IMR-90 (cell line): ENCODE measurements around the gene PITPNM3. TPM values are rescaled to one million over a fixed set of nuclear protein-coding genes. Genes with fewer than 3 reads are reported as not detected.

Source experiments
- ATAC-seq: fragments of 200-7000 bp; cut with Tn5 transposase; 2 replicates; pipeline ENCODE4 v1.9.1; 2020; ENCODE audit warnings: low read depth, mild to moderate bottlenecking, moderate library complexity
- BruUV-seq: library from RNA; stranded (reverse); fragments of 400-500 nt; replicated peaks from 2 replicates; lab custom pipeline; 2021; lab: Mats Ljungman, UMichigan
- CTCF ChIA-PET: fragments of 300-600 bp; formaldehyde crosslinking; extraction: SDS; loops from one replicate; lab custom pipeline; 2021; ENCODE audit warnings: antibody characterized with exemption; lab: Yijun Ruan, JAX
- POLR2A ChIA-PET: fragments of 300-600 bp; sonication (Branson Sonifier 250); formaldehyde crosslinking; loops from one replicate; lab custom pipeline; 2022; ENCODE audit warnings: antibody characterized with exemption; ENCODE audit not compliant: unreplicated experiment; lab: Charles Lee
- DNase-seq: peaks from one replicate; pipeline ENCODE4 v3.0.0; 2013
- H2AFZ ChIP-seq: replicated peaks from 2 replicates; pipeline ENCODE3; 2013; ENCODE audit warnings: low read length, mild to moderate bottlenecking; ENCODE audit not compliant: poor library complexity
- H2AK5ac ChIP-seq: 2 replicates; pipeline ENCODE4 v1.6.1; 2013; ENCODE audit warnings: low read depth, low read length, inconsistent platforms
- H2AK9ac ChIP-seq: replicated peaks from 2 replicates; pipeline ENCODE3; 2013; ENCODE audit warnings: mild to moderate bottlenecking, low read depth, low read length, moderate library complexity; ENCODE audit not compliant: poor library complexity
- H2BK120ac ChIP-seq: 2 replicates; pipeline ENCODE4 v1.6.1; 2013; ENCODE audit warnings: low read depth, low read length, inconsistent platforms
- H2BK15ac ChIP-seq: 3 replicates; pipeline ENCODE4 v1.6.1; 2013; ENCODE audit warnings: low read depth, low read length, inconsistent platforms
- H2BK20ac ChIP-seq: 2 replicates; pipeline ENCODE4 v1.6.1; 2013; ENCODE audit warnings: low read depth, mild to moderate bottlenecking, inconsistent platforms, low read length, moderate library complexity
- H2BK5ac ChIP-seq: 2 replicates; pipeline ENCODE4 v1.6.1; 2013; ENCODE audit warnings: mild to moderate bottlenecking, low read depth, low read length, inconsistent platforms; ENCODE audit not compliant: poor library complexity, severe bottlenecking
- H3K14ac ChIP-seq: replicated peaks from 2 replicates; pipeline ENCODE4 v1.6.1; 2013; ENCODE audit warnings: low read depth, low read length, inconsistent platforms
- H3K18ac ChIP-seq: 2 replicates; pipeline ENCODE4 v1.6.1; 2013; ENCODE audit warnings: low read depth, low read length, control low read depth
- H3K23ac ChIP-seq: 2 replicates; pipeline ENCODE4 v1.6.1; 2013; ENCODE audit warnings: low read depth, low read length, inconsistent platforms
- H3K27ac ChIP-seq: 2 replicates; pipeline ENCODE4 v1.5.1; 2013; ENCODE audit warnings: mild to moderate bottlenecking, control low read depth, low read length; ENCODE audit not compliant: insufficient read depth
- H3K27me3 ChIP-seq: 2 replicates; pipeline ENCODE4 v1.6.1; 2013; ENCODE audit warnings: low read length; ENCODE audit not compliant: control insufficient read depth, insufficient read depth
- H3K36me3 ChIP-seq: 2 replicates; pipeline ENCODE4 v1.6.1; 2013; ENCODE audit warnings: low read length, mixed read lengths; ENCODE audit not compliant: control insufficient read depth, insufficient read depth
- H3K4ac ChIP-seq: 2 replicates; pipeline ENCODE4 v1.6.1; 2013; ENCODE audit warnings: low read depth, low read length, inconsistent platforms
- H3K4me1 ChIP-seq: 2 replicates; pipeline ENCODE4 v1.6.1; 2013; ENCODE audit warnings: low read length, mixed read lengths; ENCODE audit not compliant: control insufficient read depth, insufficient read depth
- H3K4me2 ChIP-seq: 2 replicates; pipeline ENCODE4 v1.6.1; 2013; ENCODE audit warnings: low read depth, mild to moderate bottlenecking, control low read depth, low read length, moderate library complexity
- H3K4me3 ChIP-seq: 2 replicates; pipeline ENCODE4 v1.5.1; 2013; ENCODE audit warnings: low read depth, mild to moderate bottlenecking, control low read depth, low read length, moderate library complexity; ENCODE audit not compliant: insufficient read depth
- H3K56ac ChIP-seq: 2 replicates; pipeline ENCODE4 v1.6.1; 2013; ENCODE audit warnings: low read length, inconsistent platforms; ENCODE audit not compliant: insufficient read depth; ENCODE audit errors: extremely low read depth
- H3K79me1 ChIP-seq, 2 experiments: 2 replicates each; pipeline ENCODE4 v1.6.1; 2013; ENCODE audit warnings: low read length in 2 of 2, inconsistent platforms in 1 of 2, low read depth in 1 of 2
- H3K9ac ChIP-seq: 2 replicates; pipeline ENCODE4 v1.6.1; 2013; ENCODE audit warnings: low read depth, low read length, control low read depth
- H3K9me1 ChIP-seq: 2 replicates; pipeline ENCODE4 v1.6.1; 2013; ENCODE audit warnings: low read length, inconsistent platforms; ENCODE audit not compliant: insufficient read depth
- H3K9me3 ChIP-seq: 2 replicates; pipeline ENCODE4 v1.6.1; 2013; ENCODE audit warnings: low read length; ENCODE audit not compliant: control insufficient read depth, insufficient read depth
- H4K20me1 ChIP-seq: 2 replicates; pipeline ENCODE4 v1.6.1; 2013; ENCODE audit warnings: low read length, inconsistent platforms; ENCODE audit not compliant: insufficient read depth
- H4K5ac ChIP-seq: 2 replicates; pipeline ENCODE4 v1.6.1; 2013; ENCODE audit warnings: mild to moderate bottlenecking, low read depth, low read length, control low read depth
- H4K8ac ChIP-seq, 2 experiments: 2 replicates each; pipeline ENCODE4 v1.6.1; 2013; ENCODE audit warnings: low read depth in 2 of 2, low read length in 2 of 2, control low read depth in 1 of 2, inconsistent platforms in 1 of 2
- H4K91ac ChIP-seq: 2 replicates; pipeline ENCODE4 v1.6.1; 2013; ENCODE audit warnings: low read depth, low read length, inconsistent platforms; ENCODE audit not compliant: insufficient read depth
- MXI1 ChIP-seq: IDR thresholded peaks from 2 replicates; pipeline ENCODE4 v1.6.1; 2012; ENCODE audit warnings: low read depth, mild to moderate bottlenecking, low read length, moderate library complexity, borderline replicate concordance
- RCOR1 ChIP-seq: IDR thresholded peaks from 2 replicates; pipeline ENCODE4 v1.6.1; 2012; ENCODE audit warnings: mild to moderate bottlenecking, low read length, improper control_type of control experiment; ENCODE audit not compliant: insufficient replicate concordance
- SMC3 ChIP-seq: fragments of 150-350 bp; IDR thresholded peaks from 2 replicates; pipeline ENCODE4 v1.6.1; 2016; ENCODE audit warnings: low read depth, mild to moderate bottlenecking, antibody characterized with exemption, low read length, moderate library complexity
- WGBS, 2 experiments: methylation state at CpG; one replicate each; pipeline versions ENCODE4 v1.1.5 to v1.1.7; 2013; ENCODE audit warnings: missing lambda C conversion rate in 2 of 2; ENCODE audit not compliant: insufficient read length in 1 of 2; ENCODE audit errors: extremely low coverage in 2 of 2; 5-methylcytosine and 5-hydroxymethylcytosine counted together
- dilution Hi-C: fragments of 300-500 bp; cut with HindIII; formaldehyde crosslinking; loops from one replicate; pipeline ENCODE4 v1.14.3; 2018; ENCODE audit warnings: low sequenced_read_pairs; ENCODE audit not compliant: unreplicated experiment
- in situ Hi-C: fragments of 300-500 bp; cut with MboI; formaldehyde crosslinking; loops from 3 replicates; pipeline ENCODE4 v1.14.3; 2019; ENCODE audit warnings: low sequenced_read_pairs, inconsistent platforms, mixed read lengths
- intact Hi-C: fragments of 100-400 bp; cut with micrococcal nuclease; formaldehyde crosslinking; loops from 2 replicates; pipeline ENCODE4 v1.10.0; 2022
- polyA plus RNA-seq, 3 experiments: library from polyadenylated mRNA; depleted of rRNA; stranded (reverse); fragments of >200 nt; gene quantifications; 2 replicates each; pipeline ENCODE4 v1.2.3, GENCODE V29; 2012; ENCODE audit warnings: low replicate concordance in 1 of 3
- total RNA-seq: library from RNA; depleted of rRNA; stranded (reverse); fragments of >200 nt; gene quantifications from 2 replicates; pipeline ENCODE4 v1.2.3, GENCODE V29; 2012
- TF ChIP-seq, protein P1 (sequence below): conservative IDR thresholded peaks from 2 replicates; pipeline ENCODE4 v1.5.1; 2012; ENCODE audit warnings: mild to moderate bottlenecking, low read depth, low read length, improper control_type of control experiment

Gene PITPNM3
- total and polyA plus RNA-seq, 2 of the 4 experiments (the other 2 are of a cell fraction) = 0.54 to 1.7 TPM

DNA sequence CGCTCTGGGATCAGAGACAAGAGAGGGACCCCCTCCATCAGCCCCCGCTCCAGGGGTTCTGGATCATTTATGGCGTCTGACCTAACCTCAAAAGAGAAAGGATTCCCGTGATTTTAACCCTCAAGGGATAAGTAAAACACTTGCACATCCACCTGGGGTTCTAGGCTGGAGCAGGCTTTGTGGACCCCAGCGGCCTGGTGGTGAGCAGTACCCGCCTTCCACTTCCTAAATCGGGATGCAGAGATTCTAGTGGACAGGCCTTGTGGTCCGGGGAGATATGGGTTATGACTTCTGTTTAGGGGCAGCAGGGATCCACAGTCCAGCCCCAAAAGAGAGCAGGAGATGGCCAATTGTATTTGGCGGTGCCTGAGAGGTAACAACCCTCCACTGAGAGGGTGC is 684 bp upstream of the PITPNM3 start:
- ATAC-seq (no peak), DNase-seq (no peak)
- Histone ChIP-seq H3K27ac (no peak overlapping the region), H3K4me1 (peaks cover 5% of the 10 kb centered on the region; the same call in 1 of the 2 replicates), H3K56ac (no peak overlapping the region), H3K14ac (no peak overlapping the region), H2BK15ac (no peak overlapping the region), H4K91ac (no peak overlapping the region), H3K36me3 (no peaks in the 10 kb centered on the region), H3K23ac (no peak overlapping the region), H3K4ac (no peak overlapping the region), H2BK5ac (no peak overlapping the region), H2BK20ac (no peak overlapping the region), H4K20me1 (0 out of 2 replicates have a peak, but pooled peaks cover 4% of the 10 kb centered on the region), H3K4me3 (no peak overlapping the region), H3K9me1 (no peaks in the 10 kb centered on the region; the same call in 1 of the 2 replicates), H3K79me1 (no peaks in the 10 kb centered on the region), H4K8ac (no peak overlapping the region), H3K18ac (no peak overlapping the region), H2AK9ac (no peak overlapping the region), H2AFZ (no peak overlapping the region), H3K9ac (no peak overlapping the region), H3K9me3 (no peaks in the 10 kb centered on the region), H2AK5ac (no peak overlapping the region), H3K4me2 (no peak overlapping the region), H3K27me3 (peaks cover 30% of the 10 kb centered on the region), H2BK120ac (no peak overlapping the region), H4K5ac (no peak overlapping the region)
- ChIA-PET CTCF (no interaction called here), POLR2A (no interaction called here)
- WGBS, 2 experiments = no CpG with 5 or more reads among the region's 9 CpGs
- no peak for TF ChIP-seq MXI1
- TF ChIP-seq RCOR1 = no peak
- TF ChIP-seq, protein P1, sequence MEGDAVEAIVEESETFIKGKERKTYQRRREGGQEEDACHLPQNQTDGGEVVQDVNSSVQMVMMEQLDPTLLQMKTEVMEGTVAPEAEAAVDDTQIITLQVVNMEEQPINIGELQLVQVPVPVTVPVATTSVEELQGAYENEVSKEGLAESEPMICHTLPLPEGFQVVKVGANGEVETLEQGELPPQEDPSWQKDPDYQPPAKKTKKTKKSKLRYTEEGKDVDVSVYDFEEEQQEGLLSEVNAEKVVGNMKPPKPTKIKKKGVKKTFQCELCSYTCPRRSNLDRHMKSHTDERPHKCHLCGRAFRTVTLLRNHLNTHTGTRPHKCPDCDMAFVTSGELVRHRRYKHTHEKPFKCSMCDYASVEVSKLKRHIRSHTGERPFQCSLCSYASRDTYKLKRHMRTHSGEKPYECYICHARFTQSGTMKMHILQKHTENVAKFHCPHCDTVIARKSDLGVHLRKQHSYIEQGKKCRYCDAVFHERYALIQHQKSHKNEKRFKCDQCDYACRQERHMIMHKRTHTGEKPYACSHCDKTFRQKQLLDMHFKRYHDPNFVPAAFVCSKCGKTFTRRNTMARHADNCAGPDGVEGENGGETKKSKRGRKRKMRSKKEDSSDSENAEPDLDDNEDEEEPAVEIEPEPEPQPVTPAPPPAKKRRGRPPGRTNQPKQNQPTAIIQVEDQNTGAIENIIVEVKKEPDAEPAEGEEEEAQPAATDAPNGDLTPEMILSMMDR = no peak
- no peak for TF ChIP-seq SMC3
- intact Hi-C loops (loop anchor here (5.0 kb wide), 1 partner anchor 85 kb away; no protein-coding TSS in a partner anchor), in situ Hi-C loops (no loop called here), dilution Hi-C loops (no loop called here)
- no TSS peak for BruUV-seq
